ENCODE measurements around the gene MLXIP.

Gene MLXIP

DNA sequence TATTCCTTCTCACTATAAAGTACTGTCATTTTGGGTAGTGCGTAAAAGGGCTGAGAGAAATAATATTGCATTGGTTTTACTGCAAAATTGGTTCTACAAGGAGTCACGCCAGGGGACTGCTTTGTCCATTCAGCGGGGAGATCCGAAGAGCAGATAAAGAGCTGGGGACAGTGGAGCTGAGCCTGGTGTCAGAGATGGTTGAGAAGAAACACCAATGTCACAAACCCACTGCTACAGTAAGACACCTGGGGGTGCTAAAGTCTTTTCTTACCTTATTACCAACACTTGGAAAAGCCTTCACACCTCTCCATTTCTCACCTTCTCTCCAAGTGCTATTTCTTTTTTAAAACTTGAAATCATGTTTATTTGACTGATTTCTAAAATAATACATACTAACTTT is 81.3 kb downstream of the MLXIP start:
- H3K4me2 ChIP-seq, result no peak overlapping the region
- no peaks in the 10 kb centered on the region for H3K4me1 ChIP-seq (ENCODE audit: low read depth, poor library complexity, severe bottlenecking)
- no peak overlapping the region for H2AFZ ChIP-seq (ENCODE audit: low read depth)
- no peak overlapping the region for H3K27ac ChIP-seq
- H3K27me3 ChIP-seq (ENCODE audit: insufficient read depth, low read depth), result no peaks in the 10 kb centered on the region
- H4K20me1 ChIP-seq (ENCODE audit: insufficient read depth), result no peaks in the 10 kb centered on the region
- TF ChIP-seq, protein P1, sequence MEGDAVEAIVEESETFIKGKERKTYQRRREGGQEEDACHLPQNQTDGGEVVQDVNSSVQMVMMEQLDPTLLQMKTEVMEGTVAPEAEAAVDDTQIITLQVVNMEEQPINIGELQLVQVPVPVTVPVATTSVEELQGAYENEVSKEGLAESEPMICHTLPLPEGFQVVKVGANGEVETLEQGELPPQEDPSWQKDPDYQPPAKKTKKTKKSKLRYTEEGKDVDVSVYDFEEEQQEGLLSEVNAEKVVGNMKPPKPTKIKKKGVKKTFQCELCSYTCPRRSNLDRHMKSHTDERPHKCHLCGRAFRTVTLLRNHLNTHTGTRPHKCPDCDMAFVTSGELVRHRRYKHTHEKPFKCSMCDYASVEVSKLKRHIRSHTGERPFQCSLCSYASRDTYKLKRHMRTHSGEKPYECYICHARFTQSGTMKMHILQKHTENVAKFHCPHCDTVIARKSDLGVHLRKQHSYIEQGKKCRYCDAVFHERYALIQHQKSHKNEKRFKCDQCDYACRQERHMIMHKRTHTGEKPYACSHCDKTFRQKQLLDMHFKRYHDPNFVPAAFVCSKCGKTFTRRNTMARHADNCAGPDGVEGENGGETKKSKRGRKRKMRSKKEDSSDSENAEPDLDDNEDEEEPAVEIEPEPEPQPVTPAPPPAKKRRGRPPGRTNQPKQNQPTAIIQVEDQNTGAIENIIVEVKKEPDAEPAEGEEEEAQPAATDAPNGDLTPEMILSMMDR (conservative IDR thresholded peaks at IDR 0.05; ENCODE audit: low read depth, low read length), result no peak
- H3K9ac ChIP-seq, result no peak overlapping the region
- no peaks in the 10 kb centered on the region for H3K36me3 ChIP-seq (ENCODE audit: insufficient read depth)
- H3K4me3 ChIP-seq (IDR thresholded peaks at IDR 0.05; ENCODE audit: insufficient read depth, low read depth, low read length), result no peak overlapping the region
- H3K79me2 ChIP-seq (ENCODE audit: insufficient read depth, low read depth), result no peaks in the 10 kb centered on the region

DNA sequence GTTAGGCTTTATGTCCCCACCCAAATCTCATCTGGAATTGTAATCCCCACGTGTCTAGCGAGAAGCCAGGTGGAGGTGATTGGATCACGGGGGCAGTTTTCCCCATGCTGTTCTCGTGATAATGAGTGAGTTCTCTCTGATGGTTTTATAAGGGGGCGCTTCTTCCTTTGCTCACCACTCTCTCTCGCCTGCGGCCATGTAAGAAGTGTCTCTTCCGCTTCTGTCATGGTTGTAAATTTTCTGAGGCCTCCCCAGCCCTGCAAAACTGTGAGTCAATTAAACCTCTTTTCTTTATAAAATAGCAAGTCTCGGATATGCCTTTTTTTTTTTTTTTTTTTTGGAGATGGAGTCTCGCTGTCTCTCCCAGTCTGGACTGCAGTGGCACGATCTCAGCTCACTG is 82.2 kb downstream of the MLXIP start:
- TF ChIP-seq, protein P1 (conservative IDR thresholded peaks at IDR 0.05; ENCODE audit: low read depth, low read length), result no peak
- Histone ChIP-seq H3K27ac (no peak overlapping the region), H3K79me2 (ENCODE audit: insufficient read depth, low read depth) (no peaks in the 10 kb centered on the region), H3K9ac (no peak overlapping the region), H3K4me2 (no peak overlapping the region), H3K27me3 (ENCODE audit: insufficient read depth, low read depth) (no peaks in the 10 kb centered on the region), H3K4me1 (ENCODE audit: low read depth, poor library complexity, severe bottlenecking) (no peaks in the 10 kb centered on the region), H3K4me3 (IDR thresholded peaks at IDR 0.05; ENCODE audit: insufficient read depth, low read depth, low read length) (no peak overlapping the region), H4K20me1 (ENCODE audit: insufficient read depth) (no peaks in the 10 kb centered on the region), H3K36me3 (ENCODE audit: insufficient read depth) (no peaks in the 10 kb centered on the region), H2AFZ (ENCODE audit: low read depth) (no peak overlapping the region)

DNA sequence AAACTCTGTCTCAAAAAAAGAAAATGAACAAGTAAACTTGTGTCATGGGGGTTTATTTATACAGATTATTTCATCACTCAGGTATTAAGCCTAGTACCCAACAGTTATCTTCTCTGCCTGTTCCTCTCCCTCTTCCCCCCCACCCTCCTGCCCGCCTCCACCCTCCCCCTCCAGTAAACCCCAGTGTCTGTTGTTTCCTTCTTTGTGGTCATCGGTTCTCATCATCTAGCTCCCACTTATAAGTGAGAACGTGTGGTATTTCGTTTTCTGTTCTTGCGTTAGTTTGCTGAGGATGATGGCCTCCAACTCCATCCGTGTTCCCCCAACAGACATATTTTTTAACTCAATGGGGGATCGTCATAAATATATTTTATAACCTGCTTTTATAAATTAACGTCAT is 83.1 kb downstream of the MLXIP start:
- H3K4me2 ChIP-seq, result no peak overlapping the region
- H3K4me3 ChIP-seq (IDR thresholded peaks at IDR 0.05; ENCODE audit: insufficient read depth, low read depth, low read length), result no peak overlapping the region
- TF ChIP-seq, protein P1 (conservative IDR thresholded peaks at IDR 0.05; ENCODE audit: low read depth, low read length), result no peak
- no peak overlapping the region for H3K27ac ChIP-seq
- no peaks in the 10 kb centered on the region for H3K27me3 ChIP-seq (ENCODE audit: insufficient read depth, low read depth)
- no peaks in the 10 kb centered on the region for H4K20me1 ChIP-seq (ENCODE audit: insufficient read depth)
- H3K9ac ChIP-seq, result no peak overlapping the region
- H2AFZ ChIP-seq (ENCODE audit: low read depth), result no peak overlapping the region
- no peaks in the 10 kb centered on the region for H3K79me2 ChIP-seq (ENCODE audit: insufficient read depth, low read depth)
- no peaks in the 10 kb centered on the region for H3K4me1 ChIP-seq (ENCODE audit: low read depth, poor library complexity, severe bottlenecking)
- H3K36me3 ChIP-seq (ENCODE audit: insufficient read depth), result no peaks in the 10 kb centered on the region

DNA sequence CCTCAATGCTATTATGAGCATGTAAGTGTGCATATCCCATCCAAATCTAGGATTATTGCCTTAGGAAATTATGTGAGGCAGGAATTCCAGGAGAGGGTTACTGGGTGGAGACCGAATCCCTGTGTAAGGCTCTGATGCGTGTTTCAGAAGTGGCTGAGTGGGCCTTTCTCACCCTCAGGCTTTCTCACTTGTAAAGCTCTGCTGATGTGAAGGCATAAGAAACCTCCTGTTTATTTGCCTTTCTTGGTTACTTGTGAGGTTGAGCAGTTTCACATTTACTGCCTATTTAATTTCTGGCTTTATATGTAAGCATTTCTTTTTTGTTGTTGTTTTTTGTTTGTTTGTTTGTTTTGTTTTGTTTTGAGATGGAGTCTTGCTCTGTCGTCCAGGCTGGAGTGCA is 84.4 kb downstream of the MLXIP start:
- TF ChIP-seq, protein P1 (conservative IDR thresholded peaks at IDR 0.05; ENCODE audit: low read depth, low read length), result no peak
- no peak overlapping the region for H3K4me3 ChIP-seq (IDR thresholded peaks at IDR 0.05; ENCODE audit: insufficient read depth, low read depth, low read length)

More for the DNA sequence above, 84.4 kb downstream of the MLXIP start:
- no peaks in the 10 kb centered on the region for H3K4me1 ChIP-seq (ENCODE audit: low read depth, poor library complexity, severe bottlenecking)
- H3K27ac ChIP-seq, result no peak overlapping the region
- H3K27me3 ChIP-seq (ENCODE audit: insufficient read depth, low read depth), result no peaks in the 10 kb centered on the region
- H3K36me3 ChIP-seq (ENCODE audit: insufficient read depth), result no peaks in the 10 kb centered on the region
- H4K20me1 ChIP-seq (ENCODE audit: insufficient read depth), result no peaks in the 10 kb centered on the region
- H3K79me2 ChIP-seq (ENCODE audit: insufficient read depth, low read depth), result no peaks in the 10 kb centered on the region
- H3K9ac ChIP-seq, result no peak overlapping the region
- no peak overlapping the region for H3K4me2 ChIP-seq
- H2AFZ ChIP-seq (ENCODE audit: low read depth), result no peak overlapping the region
